Heart left ventricle (tissue), 16 donors: ENCODE data around the gene CDCA4. TPM values are rescaled to one million over a fixed set of nuclear protein-coding genes. Genes with fewer than 3 reads are reported as not detected.

Source experiments
- ATAC-seq, 4 donors: fragments of 200-7000 bp; cut with Tn5 transposase; one replicate each; pipeline ENCODE4 v1.9.1; 2020 to 2022; ENCODE audit warnings: moderate library complexity in 4 of 4, mild to moderate bottlenecking in 3 of 4, moderate number of reproducible peaks in 1 of 4
- DNase-seq, 5 donors: peaks; one replicate each; pipeline ENCODE4 v3.0.0-alpha.2; 2020
- H3K27ac ChIP-seq, 12 donors: fragments of 200-600 bp; sonication (generic) in 4 of 12; one replicate each; pipeline versions ENCODE4 v1.5.0 to v1.8.0; 2016 to 2022; ENCODE audit warnings: mild to moderate bottlenecking in 2 of 12
- H3K27me3 ChIP-seq, 9 donors: fragments of 200-600 bp; sonication (generic) in 2 of 9; one replicate each; pipeline versions ENCODE4 v1.5.1 to v1.8.0; 2016 to 2022; ENCODE audit warnings: mild to moderate bottlenecking in 3 of 9
- H3K36me3 ChIP-seq, 9 donors: fragments of 200-600 bp; sonication (generic) in 2 of 9; one replicate each; pipeline versions ENCODE4 v1.5.0 to v1.8.0; 2018 to 2022; ENCODE audit warnings: mild to moderate bottlenecking in 2 of 9
- H3K4me1 ChIP-seq, 12 donors: fragments of 200-600 bp; sonication (generic) in 4 of 12; one replicate each; pipeline versions ENCODE4 v1.5.0 to v1.8.0; 2016 to 2022; ENCODE audit warnings: mild to moderate bottlenecking in 3 of 12
- H3K4me3 ChIP-seq, 12 donors: fragments of 200-600 bp; sonication (generic) in 4 of 12; one replicate each; pipeline versions ENCODE4 v1.5.0 to v1.8.0; 2017 to 2022; ENCODE audit warnings: mild to moderate bottlenecking in 9 of 12, moderate library complexity in 4 of 12
- H3K9me3 ChIP-seq, 12 donors: fragments of 200-600 bp; sonication (generic) in 4 of 12; one replicate each; pipeline versions ENCODE4 v1.5.0 to v1.8.0; 2016 to 2022; ENCODE audit warnings: mild to moderate bottlenecking in 1 of 12
- POLR2A ChIP-seq, 2 donors: fragments of 450-650 bp; IDR thresholded peaks; one replicate each; pipeline ENCODE4 v1.6.1; 2017; ENCODE audit warnings: antibody characterized with exemption in 2 of 2, mild to moderate bottlenecking in 2 of 2, moderate library complexity in 2 of 2
- WGBS, 4 donors: extraction: QIAGEN DNeasy Blood & Tissue Kit in 2 of 4; methylation state at CpG; one replicate each; pipeline versions ENCODE4 v1.1.5 to v1.1.7; 2013 to 2018; 5-methylcytosine and 5-hydroxymethylcytosine counted together
- intact Hi-C, 10 donors: fragments of 100-400 bp; cut with DNase I; formaldehyde crosslinking; loops; one replicate each; pipeline versions ENCODE4 v1.11.1 to v1.14.2; 2022
- polyA plus RNA-seq, 2 donors: library from polyadenylated mRNA; stranded (reverse); fragments of 200-250 nt; gene quantifications; one replicate each; pipeline ENCODE4 v1.2.3, GENCODE V29; 2013
- total RNA-seq, 9 donors: library from RNA; depleted of rRNA in 2 of 9; stranded (reverse); fragments of >200 nt in 2 of 9; fragmentation: NEBNext Ultra II Directional in 3 of 9; extraction: Animal tissue kit (Norgen Biotek cat#: 25700) in 3 of 9; gene quantifications; one replicate each; pipeline versions ENCODE4 v1.1.0 to v1.2.4, GENCODE V29; 2016 to 2023
- TF ChIP-seq, protein P1 (sequence below), 12 donors: fragments of 200-600 bp; sonication (generic) in 4 of 12; IDR thresholded peaks; one replicate each; pipeline versions ENCODE4 v1.5.0 to v1.8.0; 2018 to 2022; ENCODE audit warnings: antibody characterized with exemption in 12 of 12, mild to moderate bottlenecking in 5 of 12
- donor health status: ischemic (EF 13 %, LVEDD 7.1; RV severe dilation, severe dysfunction).
- donor health status: healthy with polysubstance abuse.
- donor health status: DM: no; HTN: yes; CAD: no.
- donor health status: DM: no; HTN: no; CAD: no.
- donor health status: ischemic (EF 25% LVEDD 6.9; RV normal size, moderate dysfunction).
- donor health status: ischemic (EF 25% LVEDD 5.7; RV mildly dilated, moderate dysfunction).
- donor health status: healthy.
- donor health status: DM: yes; HTN: yes; CAD: no.
- donor health status: ischemic (EF 35%, LVEDD 5.7; RV mildly dilated, moderate dysfunction).
- donor health status: nonischemic (EF 11% LVEDD 7.7; RV severe dilation, severe dysfunction).
- donor health status: DM: yes; HTN: yes; CAD: no.
- donor health status: PGD.
- donor health status: ischemic (EF 29% LVEDD 5.4; RV normal size, mild dysfunction).
- donor health status: nonischemic (EF 23%, LVEDD 6.1; RV moderate dilation, normal function).

The CDCA4 gene
- total and polyA plus RNA-seq, 11 donors = 1.4 to 6.0 (median 2.4) TPM

GRCh38 chr14:105063056-105063455 is 42.2 kb upstream of the CDCA4 start:
- DNase-seq = no peak
- WGBS, 4 donors = 56 to 79% (median 64%) methylated on average over 10 of the region's 10 CpGs
- Histone ChIP-seq H3K27me3 (peaks cover 0 to 4% (median 0%) of the 10 kb centered on the region in 9 donors), H3K9me3 (no peaks in the 10 kb centered on the region), H3K4me3 (peak overlapping the region in 1 of 12 donors; percentile 64), H3K36me3 (no peaks in the 10 kb centered on the region), H3K4me1 (peaks cover 10 to 84% (median 39%) of the 10 kb centered on the region in 12 donors), H3K27ac (peak overlapping the region; percentile 5 to 95 (median 48))
- intact Hi-C loops = no loop called here
- ATAC-seq = no peak
- TF ChIP-seq, protein P1, sequence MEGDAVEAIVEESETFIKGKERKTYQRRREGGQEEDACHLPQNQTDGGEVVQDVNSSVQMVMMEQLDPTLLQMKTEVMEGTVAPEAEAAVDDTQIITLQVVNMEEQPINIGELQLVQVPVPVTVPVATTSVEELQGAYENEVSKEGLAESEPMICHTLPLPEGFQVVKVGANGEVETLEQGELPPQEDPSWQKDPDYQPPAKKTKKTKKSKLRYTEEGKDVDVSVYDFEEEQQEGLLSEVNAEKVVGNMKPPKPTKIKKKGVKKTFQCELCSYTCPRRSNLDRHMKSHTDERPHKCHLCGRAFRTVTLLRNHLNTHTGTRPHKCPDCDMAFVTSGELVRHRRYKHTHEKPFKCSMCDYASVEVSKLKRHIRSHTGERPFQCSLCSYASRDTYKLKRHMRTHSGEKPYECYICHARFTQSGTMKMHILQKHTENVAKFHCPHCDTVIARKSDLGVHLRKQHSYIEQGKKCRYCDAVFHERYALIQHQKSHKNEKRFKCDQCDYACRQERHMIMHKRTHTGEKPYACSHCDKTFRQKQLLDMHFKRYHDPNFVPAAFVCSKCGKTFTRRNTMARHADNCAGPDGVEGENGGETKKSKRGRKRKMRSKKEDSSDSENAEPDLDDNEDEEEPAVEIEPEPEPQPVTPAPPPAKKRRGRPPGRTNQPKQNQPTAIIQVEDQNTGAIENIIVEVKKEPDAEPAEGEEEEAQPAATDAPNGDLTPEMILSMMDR (IDR thresholded peaks at IDR 0.05) = no peak
- TF ChIP-seq POLR2A (IDR thresholded peaks at IDR 0.05) = no peak

DNA sequence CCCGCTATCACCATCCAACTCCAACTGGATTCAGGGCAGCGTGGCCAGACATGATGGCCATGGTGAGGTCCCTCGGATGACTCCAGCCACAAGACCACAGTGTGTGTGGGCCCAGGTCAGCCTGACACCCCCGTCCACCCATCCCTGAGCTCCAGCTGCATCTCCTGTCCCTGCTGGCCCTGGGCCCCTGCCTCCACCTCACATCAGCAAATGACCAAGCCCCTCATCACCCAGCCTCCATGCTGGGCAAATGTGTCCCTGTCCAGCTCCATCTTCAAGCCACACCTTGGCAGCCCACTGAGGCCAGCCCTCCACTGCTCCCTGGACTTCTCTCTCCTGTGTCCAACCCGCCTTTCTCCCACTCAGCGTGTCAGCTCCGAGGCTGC is 41.2 kb upstream of the CDCA4 start:
- H3K4me1 ChIP-seq = peaks cover 10 to 74% (median 39%) of the 10 kb centered on the region in 12 donors

DNA sequence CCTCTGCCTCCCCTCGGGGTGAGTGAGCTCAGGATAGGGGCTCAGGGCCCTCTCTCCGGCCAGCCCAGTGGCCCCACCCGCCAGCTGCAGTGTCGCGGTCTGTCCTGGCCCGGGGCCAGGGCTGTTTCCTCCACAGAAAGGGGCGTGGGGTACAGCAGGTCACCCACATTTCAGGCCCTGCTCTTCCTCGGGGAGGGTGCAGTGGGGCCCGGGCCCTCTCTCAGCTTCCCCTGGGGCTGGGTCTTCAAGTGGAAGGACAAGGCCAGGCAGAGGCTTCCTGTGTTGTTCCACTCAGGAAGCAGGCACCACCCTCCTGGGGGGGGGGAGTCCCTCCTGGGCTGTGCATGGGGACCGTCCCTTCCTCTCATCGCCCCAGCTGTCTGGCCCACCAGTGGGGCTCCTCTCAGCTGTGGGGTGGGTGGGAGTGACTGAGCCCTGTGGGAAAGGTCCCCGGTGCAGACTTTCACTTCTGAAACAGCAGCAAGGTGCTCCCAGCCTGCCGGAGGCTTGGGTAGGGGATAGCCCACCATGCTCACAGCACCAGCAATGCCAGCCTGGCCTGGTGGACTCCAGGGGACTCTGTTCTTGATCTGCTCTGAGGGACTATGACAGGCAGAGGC is 40.7 kb upstream of the CDCA4 start:
- peak; percentile 55 to 85 (median 78) for DNase-seq
- Histone ChIP-seq H3K4me1 (peaks cover 10 to 69% (median 39%) of the 10 kb centered on the region in 12 donors), H3K27ac (peak overlapping the region; percentile 37 to 95 (median 82)), H3K9me3 (no peaks in the 10 kb centered on the region), H3K36me3 (peaks cover 0 to 4% (median 0%) of the 10 kb centered on the region in 9 donors), H3K27me3 (peaks cover 0 to 2% (median 0%) of the 10 kb centered on the region in 9 donors), H3K4me3 (peak overlapping the region in 7 of 12 donors; percentile 8 to 64 (median 28))
- intact Hi-C loops = no loop called here
- WGBS, 4 donors = 40 to 54% (median 48%) methylated on average over 6 to 13 of the region's 13 CpGs
- peak; percentile 51 to 80 (median 58) for ATAC-seq
- TF ChIP-seq, protein P1 (IDR thresholded peaks at IDR 0.05) = no peak
- TF ChIP-seq POLR2A (IDR thresholded peaks at IDR 0.05) = peak in 1 of 2 donors; percentile 12

More for the DNA sequence above, 41.2 kb upstream of the CDCA4 start:
- ATAC-seq (no peak), DNase-seq (no peak)
- Histone ChIP-seq H3K27ac (peak overlapping the region; percentile 37 to 95 (median 82)), H3K4me3 (peak overlapping the region in 4 of 12 donors; percentile 8 to 64 (median 25)), H3K36me3 (no peaks in the 10 kb centered on the region), H3K27me3 (no peaks in the 10 kb centered on the region), H3K9me3 (no peaks in the 10 kb centered on the region)
- WGBS, 4 donors = 89 to 93% (median 90%) methylated on average over 3 to 7 of the region's 7 CpGs
- intact Hi-C loops = no loop called here
- TF ChIP-seq, protein P1 (IDR thresholded peaks at IDR 0.05) = no peak
- TF ChIP-seq POLR2A (IDR thresholded peaks at IDR 0.05) = no peak

GRCh38 chr14:105060751-105061427 is 40.0 kb upstream of the CDCA4 start:
- 46 to 60% (median 53%) methylated on average over 10 to 30 of the region's 30 CpGs for WGBS, 4 donors
- TF ChIP-seq POLR2A (IDR thresholded peaks at IDR 0.05) = no peak
- TF ChIP-seq, protein P1 (IDR thresholded peaks at IDR 0.05) = no peak
- intact Hi-C loops = no loop called here
- Histone ChIP-seq H3K4me1 (peaks cover 10 to 62% (median 39%) of the 10 kb centered on the region in 12 donors), H3K27me3 (peaks cover 0 to 5% (median 0%) of the 10 kb centered on the region in 9 donors), H3K36me3 (peaks cover 0 to 10% (median 0%) of the 10 kb centered on the region in 9 donors), H3K4me3 (peak overlapping the region in 7 of 12 donors; percentile 8 to 64 (median 28)), H3K9me3 (no peaks in the 10 kb centered on the region), H3K27ac (peak overlapping the region; percentile 37 to 95 (median 82))
- DNase-seq = peak in 3 of 5 donors; percentile 50 to 67 (median 59)
- ATAC-seq = peak in 3 of 4 donors; percentile 12 to 43 (median 21)
